ENCODE results near the gene SELENOW. TPM values are rescaled to one million over a fixed set of nuclear protein-coding genes. Genes with fewer than 3 reads are reported as not detected.

SELENOW gene
- total and polyA plus RNA-seq, 2 of the 8 experiments (the other 6 are each of a cell fraction or from before 2014, with no cell fraction given): 371 to 588 TPM

DNA sequence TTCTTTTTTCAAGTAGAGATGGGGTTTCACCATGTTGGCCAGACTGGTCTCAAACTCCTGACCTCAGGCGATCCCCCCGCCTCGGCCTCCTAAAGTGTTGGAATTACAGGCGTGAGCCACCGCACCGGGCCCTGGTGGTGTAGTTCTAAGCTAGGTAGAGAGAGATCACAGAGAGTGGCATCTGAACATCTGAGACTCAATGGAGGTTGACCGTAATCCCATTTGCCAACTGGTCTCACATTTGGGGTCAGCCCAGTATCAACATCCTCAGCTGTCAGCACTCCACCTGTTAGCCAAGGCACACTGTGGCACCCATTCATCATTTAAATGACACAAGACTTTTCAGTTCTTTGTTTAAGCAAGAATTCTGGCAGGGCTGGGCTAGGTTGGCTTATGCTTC lies 8.1 kb downstream of the SELENOW start:
- CTCF ChIA-PET (ENCODE audit: partially characterized antibody): interaction anchor here (0.7 to 7.7 kb wide), 3 partner anchors 20 to 236 kb away, joined by 3 to 150 read pairs (median 72); partner anchors contain the start of gene EHD2
- Histone ChIP-seq H3K56ac (replicated peaks; ENCODE audit: insufficient read length, low read depth, low read length) (no peak overlapping the region), H2BK12ac (ENCODE audit: low read depth, low read length) (no peak overlapping the region)
- TF ChIP-seq MAFK (IDR thresholded peaks at IDR 0.05; ENCODE audit: low read depth, low read length) (no peak), TAF1 (IDR thresholded peaks at IDR 0.05; ENCODE audit: low read depth, low read length) (no peak), NANOG (IDR thresholded peaks at IDR 0.05; ENCODE audit: insufficient read depth, low read depth, low read length, poor library complexity, severe bottlenecking) (no peak), EZH2 (IDR thresholded peaks at IDR 0.05; ENCODE audit: low read depth, low read length, severe bottlenecking) (no peak), BACH1 (IDR thresholded peaks at IDR 0.05; ENCODE audit: low read length) (no peak), SUZ12 (IDR thresholded peaks at IDR 0.05; ENCODE audit: low read length) (no peak), HDAC2 (IDR thresholded peaks at IDR 0.05; ENCODE audit: borderline replicate concordance in 1 of 2, low read depth in 2 of 2, low read length in 2 of 2) (no peak), CREB1 (IDR thresholded peaks at IDR 0.05) (no peak), CBX5 (IDR thresholded peaks at IDR 0.05; ENCODE audit: low read depth, low read length) (no peak), POLR2AphosphoS5 (IDR thresholded peaks at IDR 0.05; ENCODE audit: low read depth, low read length) (no peak)
- TF ChIP-seq, protein P1, sequence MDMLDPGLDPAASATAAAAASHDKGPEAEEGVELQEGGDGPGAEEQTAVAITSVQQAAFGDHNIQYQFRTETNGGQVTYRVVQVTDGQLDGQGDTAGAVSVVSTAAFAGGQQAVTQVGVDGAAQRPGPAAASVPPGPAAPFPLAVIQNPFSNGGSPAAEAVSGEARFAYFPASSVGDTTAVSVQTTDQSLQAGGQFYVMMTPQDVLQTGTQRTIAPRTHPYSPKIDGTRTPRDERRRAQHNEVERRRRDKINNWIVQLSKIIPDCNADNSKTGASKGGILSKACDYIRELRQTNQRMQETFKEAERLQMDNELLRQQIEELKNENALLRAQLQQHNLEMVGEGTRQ (IDR thresholded peaks at IDR 0.05; ENCODE audit: low read length): no peak
- TF ChIP-seq, protein P2, sequence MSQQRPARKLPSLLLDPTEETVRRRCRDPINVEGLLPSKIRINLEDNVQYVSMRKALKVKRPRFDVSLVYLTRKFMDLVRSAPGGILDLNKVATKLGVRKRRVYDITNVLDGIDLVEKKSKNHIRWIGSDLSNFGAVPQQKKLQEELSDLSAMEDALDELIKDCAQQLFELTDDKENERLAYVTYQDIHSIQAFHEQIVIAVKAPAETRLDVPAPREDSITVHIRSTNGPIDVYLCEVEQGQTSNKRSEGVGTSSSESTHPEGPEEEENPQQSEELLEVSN (IDR thresholded peaks at IDR 0.05): no peak

More for the DNA sequence above, 8.1 kb downstream of the SELENOW start:
- no peaks in the 10 kb centered on the region for H3K27me3 ChIP-seq (replicated peaks in 1 of 4; ENCODE audit: control insufficient read depth in 3 of 4, extremely low read depth in 1 of 4, insufficient read depth in 3 of 4, low read length in 3 of 4)
- WGBS, 2 experiments (ENCODE audit: extremely low coverage in 1 of 2, insufficient coverage in 1 of 2, insufficient read length in 1 of 2, insufficient replicate concordance in 2 of 2, low coverage in 1 of 2, low lambda C conversion rate in 2 of 2, missing lambda C conversion rate in 1 of 2): 85% methylated on average over 7 of the region's 7 CpGs; no CpG with 5 or more reads in 1 of the 2 experiments
- H2BK120ac ChIP-seq (replicated peaks; ENCODE audit: low read depth, low read length): no peak overlapping the region
- no peak overlapping the region for H2BK5ac ChIP-seq (ENCODE audit: low read depth, low read length)
- no peak overlapping the region for H2BK15ac ChIP-seq (ENCODE audit: low read length)
- no peaks in the 10 kb centered on the region; a peak in 3 of 7 replicates for H3K4me1 ChIP-seq (replicated peaks in 1 of 4; ENCODE audit: control insufficient read depth in 3 of 4, insufficient read depth in 4 of 4, low read length in 3 of 4)
- FAIRE-seq: no peak
- no peak overlapping the region for H3K27ac ChIP-seq (ENCODE audit: low read depth, low read length)
- peaks cover 4% of the 10 kb centered on the region for H3K79me1 ChIP-seq (ENCODE audit: low read depth, low read length)
- H2AK5ac ChIP-seq (ENCODE audit: low read depth, low read length): no peak overlapping the region
- no peak overlapping the region; a peak in 1 of 7 replicates for H3K9ac ChIP-seq (replicated peaks in 1 of 4; ENCODE audit: extremely low read depth in 1 of 4, low read depth in 3 of 4, low read length in 3 of 4)
- H3K4ac ChIP-seq (replicated peaks; ENCODE audit: insufficient read length, low read depth, low read length): no peak overlapping the region
- no peak overlapping the region for H3K18ac ChIP-seq (ENCODE audit: extremely low read depth, low read length)
- no peak overlapping the region for H3K4me2 ChIP-seq (ENCODE audit: insufficient read depth in 1 of 2, low read depth in 2 of 2, low read length in 2 of 2)
- H3K36me3 ChIP-seq (ENCODE audit: control insufficient read depth in 2 of 4, insufficient read depth in 4 of 4, low read length in 3 of 4): peaks cover 16 to 37% (median 29%) of the 10 kb centered on the region in 4 experiments
- no peak overlapping the region for H4K5ac ChIP-seq (ENCODE audit: insufficient read length, low read depth, low read length)
- no peak overlapping the region for H3K4me3 ChIP-seq (ENCODE audit: extremely low read depth in 1 of 4, insufficient read depth in 2 of 4, low read depth in 3 of 4, low read length in 4 of 4)
- DNase-seq (ENCODE audit: low read depth in 1 of 2, low spot score in 2 of 2): no peak
- H3K14ac ChIP-seq (ENCODE audit: insufficient read length): no peak overlapping the region
- no peak overlapping the region for H2BK20ac ChIP-seq (ENCODE audit: low read length)
- H2AFZ ChIP-seq (ENCODE audit: low read length): no peak overlapping the region
- no peak overlapping the region for H4K91ac ChIP-seq (replicated peaks; ENCODE audit: insufficient read length, low read length)
- H3K79me2 ChIP-seq (ENCODE audit: control insufficient read depth in 1 of 2, insufficient read depth in 2 of 2, low read length in 2 of 2): no peaks in the 10 kb centered on the region
- H4K8ac ChIP-seq (ENCODE audit: extremely low read depth, insufficient read depth, low read length): no peak overlapping the region
- no peaks in the 10 kb centered on the region for H3K9me3 ChIP-seq (ENCODE audit: insufficient read depth in 2 of 2, low read depth in 1 of 2, low read length in 1 of 2)
- POLR2A ChIA-PET (ENCODE audit: partially characterized antibody): interaction anchor here (1.0 to 5.1 kb wide), 4 partner anchors 8 to 62 kb away, joined by 3 to 46 read pairs (median 20); partner anchors contain the start of gene SELENOW
- peaks cover 0 to 12% of the 10 kb centered on the region in 2 experiments for H4K20me1 ChIP-seq (replicated peaks in 1 of 2; ENCODE audit: control insufficient read depth in 1 of 2, insufficient read depth in 2 of 2, low read length in 2 of 2)
- H3K23ac ChIP-seq (ENCODE audit: insufficient read length): no peak overlapping the region
- H3K23me2 ChIP-seq (ENCODE audit: low read depth, low read length): no peaks in the 10 kb centered on the region

Data from H1 (cell line).